Measurements from ENCODE around the gene NANOS3. TPM values are rescaled to one million over a fixed set of nuclear protein-coding genes. Genes with fewer than 3 reads are reported as not detected.

NANOS3 gene
- total and polyA plus RNA-seq, 4 donors: not detected

DNA sequence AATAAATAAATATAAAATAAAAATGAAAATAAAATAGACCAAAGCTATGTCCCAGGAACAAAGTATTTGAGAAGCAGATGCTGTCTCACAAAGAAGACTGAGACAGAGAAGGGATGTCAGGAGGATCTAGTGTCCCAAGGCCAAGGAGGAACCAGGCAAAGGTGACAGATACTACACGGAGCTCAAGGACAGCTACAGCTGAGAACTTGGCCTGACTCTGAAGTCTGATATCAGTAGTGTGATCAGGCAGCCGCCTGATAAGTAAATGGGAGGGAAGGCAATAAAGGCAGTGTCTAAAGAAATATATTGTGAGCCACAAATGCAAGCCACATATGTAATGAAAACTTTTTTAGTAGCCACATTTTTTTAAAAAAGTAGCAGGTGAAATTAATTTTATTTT is 20.4 kb upstream of the NANOS3 start (continued):
- no peak for TF ChIP-seq HNF4A (conservative IDR thresholded peaks at IDR 0.05)

DNA sequence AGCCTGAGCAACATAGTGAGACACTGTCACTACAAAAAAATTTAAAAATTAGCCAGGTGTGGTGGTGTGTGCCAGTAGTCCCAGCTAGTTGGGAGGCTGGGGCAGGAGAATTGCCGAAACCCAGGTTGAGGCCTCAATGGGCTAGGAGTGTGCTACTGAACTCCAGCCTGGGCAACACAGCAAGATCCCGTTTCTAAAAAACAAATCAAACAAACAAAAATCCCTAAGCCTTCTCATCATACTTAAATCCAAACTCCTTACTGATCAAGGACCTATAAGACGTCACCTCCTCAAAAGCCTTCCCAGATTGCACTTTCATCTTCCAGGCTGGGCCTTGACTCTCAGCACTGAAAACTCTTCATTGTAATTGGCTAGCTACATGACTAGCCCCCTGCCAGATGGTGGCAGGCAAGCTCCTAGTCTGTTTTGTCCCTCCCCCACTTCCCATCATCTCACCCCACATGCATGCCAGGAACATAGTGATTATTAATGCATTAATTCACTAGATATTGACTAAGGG is 17.5 kb upstream of the NANOS3 start:
- H3K27me3 ChIP-seq (ENCODE audit: control insufficient read depth in 4 of 4, insufficient read depth in 4 of 4, low read length in 3 of 4): peaks cover 0 to 5% (median 0%) of the 10 kb centered on the region in 4 donors
- 95% methylated on average over 3 of the region's 3 CpGs for WGBS
- TF ChIP-seq, protein P1, sequence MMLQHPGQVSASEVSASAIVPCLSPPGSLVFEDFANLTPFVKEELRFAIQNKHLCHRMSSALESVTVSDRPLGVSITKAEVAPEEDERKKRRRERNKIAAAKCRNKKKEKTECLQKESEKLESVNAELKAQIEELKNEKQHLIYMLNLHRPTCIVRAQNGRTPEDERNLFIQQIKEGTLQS (IDR thresholded peaks at IDR 0.05): no peak
- TF ChIP-seq FOXA2 (IDR thresholded peaks at IDR 0.05) (no peak), HNF4A (conservative IDR thresholded peaks at IDR 0.05) (no peak), NR2F2 (IDR thresholded peaks at IDR 0.05) (no peak), HNF4G (IDR thresholded peaks at IDR 0.05) (no peak), YY1 (IDR thresholded peaks at IDR 0.05) (no peak), JUND (IDR thresholded peaks at IDR 0.05) (no peak), FOXA1 (IDR thresholded peaks at IDR 0.05) (no peak), RAD21 (IDR thresholded peaks at IDR 0.05) (no peak), TAF1 (conservative IDR thresholded peaks at IDR 0.05) (no peak), RXRA (IDR thresholded peaks at IDR 0.05) (no peak)
- TF ChIP-seq, protein P2, sequence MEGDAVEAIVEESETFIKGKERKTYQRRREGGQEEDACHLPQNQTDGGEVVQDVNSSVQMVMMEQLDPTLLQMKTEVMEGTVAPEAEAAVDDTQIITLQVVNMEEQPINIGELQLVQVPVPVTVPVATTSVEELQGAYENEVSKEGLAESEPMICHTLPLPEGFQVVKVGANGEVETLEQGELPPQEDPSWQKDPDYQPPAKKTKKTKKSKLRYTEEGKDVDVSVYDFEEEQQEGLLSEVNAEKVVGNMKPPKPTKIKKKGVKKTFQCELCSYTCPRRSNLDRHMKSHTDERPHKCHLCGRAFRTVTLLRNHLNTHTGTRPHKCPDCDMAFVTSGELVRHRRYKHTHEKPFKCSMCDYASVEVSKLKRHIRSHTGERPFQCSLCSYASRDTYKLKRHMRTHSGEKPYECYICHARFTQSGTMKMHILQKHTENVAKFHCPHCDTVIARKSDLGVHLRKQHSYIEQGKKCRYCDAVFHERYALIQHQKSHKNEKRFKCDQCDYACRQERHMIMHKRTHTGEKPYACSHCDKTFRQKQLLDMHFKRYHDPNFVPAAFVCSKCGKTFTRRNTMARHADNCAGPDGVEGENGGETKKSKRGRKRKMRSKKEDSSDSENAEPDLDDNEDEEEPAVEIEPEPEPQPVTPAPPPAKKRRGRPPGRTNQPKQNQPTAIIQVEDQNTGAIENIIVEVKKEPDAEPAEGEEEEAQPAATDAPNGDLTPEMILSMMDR (IDR thresholded peaks at IDR 0.05; ENCODE audit: low read depth, low read length, missing input control): no peak
- TF ChIP-seq, protein P3, sequence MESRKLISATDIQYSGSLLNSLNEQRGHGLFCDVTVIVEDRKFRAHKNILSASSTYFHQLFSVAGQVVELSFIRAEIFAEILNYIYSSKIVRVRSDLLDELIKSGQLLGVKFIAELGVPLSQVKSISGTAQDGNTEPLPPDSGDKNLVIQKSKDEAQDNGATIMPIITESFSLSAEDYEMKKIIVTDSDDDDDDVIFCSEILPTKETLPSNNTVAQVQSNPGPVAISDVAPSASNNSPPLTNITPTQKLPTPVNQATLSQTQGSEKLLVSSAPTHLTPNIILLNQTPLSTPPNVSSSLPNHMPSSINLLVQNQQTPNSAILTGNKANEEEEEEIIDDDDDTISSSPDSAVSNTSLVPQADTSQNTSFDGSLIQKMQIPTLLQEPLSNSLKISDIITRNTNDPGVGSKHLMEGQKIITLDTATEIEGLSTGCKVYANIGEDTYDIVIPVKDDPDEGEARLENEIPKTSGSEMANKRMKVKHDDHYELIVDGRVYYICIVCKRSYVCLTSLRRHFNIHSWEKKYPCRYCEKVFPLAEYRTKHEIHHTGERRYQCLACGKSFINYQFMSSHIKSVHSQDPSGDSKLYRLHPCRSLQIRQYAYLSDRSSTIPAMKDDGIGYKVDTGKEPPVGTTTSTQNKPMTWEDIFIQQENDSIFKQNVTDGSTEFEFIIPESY (IDR thresholded peaks at IDR 0.05): no peak
- TF ChIP-seq, protein P4, sequence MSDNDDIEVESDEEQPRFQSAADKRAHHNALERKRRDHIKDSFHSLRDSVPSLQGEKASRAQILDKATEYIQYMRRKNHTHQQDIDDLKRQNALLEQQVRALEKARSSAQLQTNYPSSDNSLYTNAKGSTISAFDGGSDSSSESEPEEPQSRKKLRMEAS (IDR thresholded peaks at IDR 0.05): no peak
- no peaks in the 10 kb centered on the region for H3K36me3 ChIP-seq (ENCODE audit: control insufficient read depth in 4 of 4, insufficient read depth in 3 of 4, low read depth in 1 of 4, low read length in 3 of 4)
- H3K9ac ChIP-seq (ENCODE audit: low read depth in 1 of 2, low read length in 2 of 2): no peak overlapping the region
- no peaks in the 10 kb centered on the region for H3K9me3 ChIP-seq (ENCODE audit: control insufficient read depth in 4 of 4, low read length in 3 of 4)
- no peak for DNase-seq (ENCODE audit: low spot score)
- H3K4me1 ChIP-seq (ENCODE audit: control insufficient read depth in 4 of 4, insufficient read depth in 4 of 4, low read length in 3 of 4): peaks cover 4 to 9% (median 5%) of the 10 kb centered on the region in 4 donors
- no peak overlapping the region for H3K4me3 ChIP-seq (ENCODE audit: low read depth in 1 of 3, low read length in 3 of 3)
- H3K27ac ChIP-seq (ENCODE audit: low read depth in 1 of 2, low read length in 2 of 2): no peak overlapping the region

DNA sequence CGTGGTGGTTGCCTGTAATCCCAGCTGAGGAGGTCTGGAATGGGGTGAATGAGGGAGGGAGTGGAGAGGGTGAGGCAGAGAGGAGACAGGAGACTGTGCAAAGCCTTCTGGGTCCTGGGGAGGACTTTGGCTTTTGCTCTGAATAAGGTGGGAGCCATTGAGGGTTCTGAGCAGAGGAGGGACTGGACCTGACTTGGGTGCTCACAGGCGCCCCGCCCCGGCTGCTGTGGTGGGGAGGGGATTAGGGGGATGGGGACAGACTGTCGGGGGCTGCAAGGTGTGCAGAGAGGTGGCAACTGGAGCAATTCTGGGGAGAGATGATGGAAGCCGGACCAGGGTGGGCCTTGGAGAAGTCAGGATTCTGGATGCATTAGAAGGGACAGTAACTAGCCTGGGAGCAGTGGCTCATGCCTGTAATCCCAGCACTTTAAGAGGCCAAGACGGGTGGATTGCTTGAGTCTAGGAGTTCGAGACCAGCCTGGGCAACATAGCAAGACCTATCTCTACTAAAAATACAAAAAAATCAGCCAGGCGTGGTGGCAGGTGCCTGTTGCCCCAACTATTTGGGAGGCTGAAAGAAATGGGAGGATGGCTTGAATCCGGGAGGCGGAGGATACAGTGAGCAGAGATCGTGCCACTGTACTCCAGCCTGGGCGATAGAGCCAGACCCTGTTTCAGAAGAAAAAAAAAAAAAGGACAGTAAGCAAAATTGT is 16.1 kb upstream of the NANOS3 start:
- Histone ChIP-seq H3K4me1 (ENCODE audit: control insufficient read depth in 4 of 4, insufficient read depth in 4 of 4, low read length in 3 of 4) (peaks cover 4 to 9% (median 6%) of the 10 kb centered on the region in 4 donors), H3K27me3 (ENCODE audit: control insufficient read depth in 4 of 4, insufficient read depth in 4 of 4, low read length in 3 of 4) (peaks cover 0 to 5% (median 0%) of the 10 kb centered on the region in 4 donors), H3K4me3 (ENCODE audit: low read depth in 1 of 3, low read length in 3 of 3) (no peak overlapping the region), H3K9me3 (ENCODE audit: control insufficient read depth in 4 of 4, low read length in 3 of 4) (no peaks in the 10 kb centered on the region), H3K27ac (ENCODE audit: low read depth in 1 of 2, low read length in 2 of 2) (peak overlapping the region in 1 of 2 donors; percentile 89), H3K9ac (ENCODE audit: low read depth in 1 of 2, low read length in 2 of 2) (no peak overlapping the region), H3K36me3 (ENCODE audit: control insufficient read depth in 4 of 4, insufficient read depth in 3 of 4, low read depth in 1 of 4, low read length in 3 of 4) (peaks cover 0 to under 1% (median 0%) of the 10 kb centered on the region in 4 donors)
- DNase-seq (ENCODE audit: low spot score): no peak
- TF ChIP-seq EGR1 (IDR thresholded peaks at IDR 0.05; ENCODE audit: low read depth in 2 of 2) (no peak), HNF4A (conservative IDR thresholded peaks at IDR 0.05) (no peak), RXRA (IDR thresholded peaks at IDR 0.05) (no peak)
- WGBS: 77% methylated on average over 13 of the region's 13 CpGs

Measured in liver (tissue), 9 donors.